HepG2 (cell line): ENCODE measurements around the gene HCFC1R1. TPM values are rescaled to one million over a fixed set of nuclear protein-coding genes. Genes with fewer than 3 reads are reported as not detected.

ENCODE experiments used
- CCDC6 ChIP-seq: sonication (generic); formaldehyde crosslinking; IDR thresholded peaks from 2 replicates; pipeline ENCODE4 v1.8.1; 2022; ENCODE audit warnings: mild to moderate bottlenecking, missing genetic modification reagents, moderate library complexity
- ELF3 ChIP-seq: IDR thresholded peaks from 2 replicates; pipeline ENCODE4 v1.6.1; 2016; ENCODE audit warnings: missing genetic modification reagents, missing compliant biosample characterization
- HDAC1 ChIP-seq: sonication (generic); formaldehyde crosslinking; IDR thresholded peaks from 2 replicates; pipeline ENCODE4 v1.5.1; 2020; ENCODE audit warnings: mild to moderate bottlenecking, missing genetic modification reagents
- KDM5B ChIP-seq: sonication (generic); formaldehyde crosslinking; IDR thresholded peaks from 2 replicates; pipeline ENCODE4 v1.4.0; 2020; ENCODE audit warnings: missing genetic modification reagents, mild to moderate bottlenecking, borderline replicate concordance
- PRMT3 ChIP-seq: sonication (generic); formaldehyde crosslinking; IDR thresholded peaks from 2 replicates; pipeline ENCODE4 v1.8.1; 2022; ENCODE audit warnings: low read depth, mild to moderate bottlenecking, moderate library complexity, missing genetic modification reagents, borderline replicate concordance
- RAD21 ChIP-seq: fragments of 450-650 bp; formaldehyde crosslinking; IDR thresholded peaks from 2 replicates; pipeline ENCODE4 v1.5.0; 2020; ENCODE audit warnings: mild to moderate bottlenecking
- SALL1 ChIP-seq: sonication (generic); formaldehyde crosslinking; IDR thresholded peaks from 2 replicates; pipeline ENCODE4 v1.8.0; 2022; ENCODE audit warnings: mild to moderate bottlenecking, missing genetic modification reagents
- ZBTB38 ChIP-seq: sonication (generic); formaldehyde crosslinking; IDR thresholded peaks from 2 replicates; pipeline ENCODE4 v1.5.1; 2020; ENCODE audit warnings: mild to moderate bottlenecking, missing genetic modification reagents
- ZNF329 ChIP-seq: sonication (generic); formaldehyde crosslinking; IDR thresholded peaks from 2 replicates; pipeline ENCODE4 v1.9.0; 2021; ENCODE audit warnings: low read depth, mild to moderate bottlenecking, missing genetic modification reagents
- ZNF333 ChIP-seq: sonication (generic); formaldehyde crosslinking; IDR thresholded peaks from 2 replicates; pipeline ENCODE4 v1.4.0; 2020; ENCODE audit warnings: mild to moderate bottlenecking, missing genetic modification reagents, borderline replicate concordance
- ZNF431 ChIP-seq: sonication (generic); formaldehyde crosslinking; IDR thresholded peaks from 2 replicates; pipeline ENCODE4 v1.9.0; 2022; ENCODE audit warnings: missing genetic modification reagents, low read depth, mild to moderate bottlenecking, borderline replicate concordance
- ZNF501 ChIP-seq: sonication (generic); formaldehyde crosslinking; IDR thresholded peaks from 2 replicates; pipeline ENCODE4 v1.5.1; 2020; ENCODE audit warnings: mild to moderate bottlenecking, moderate library complexity, missing genetic modification reagents
- ZNF850 ChIP-seq: sonication (generic); formaldehyde crosslinking; conservative IDR thresholded peaks from 2 replicates; pipeline ENCODE4 v1.9.0; 2021; ENCODE audit warnings: mild to moderate bottlenecking, missing genetic modification reagents
- ZSCAN22 ChIP-seq: sonication (generic); formaldehyde crosslinking; IDR thresholded peaks from 2 replicates; pipeline ENCODE4 v1.4.0; 2020; ENCODE audit warnings: mild to moderate bottlenecking, missing genetic modification reagents
- polyA plus RNA-seq, 8 experiments: library from polyadenylated mRNA; depleted of rRNA in 3 of 8; stranded (reverse) in 7 of 8; unstranded in 1 of 8; fragments of >200 nt; fragmentation: Illumina TruSeq in 4 of 8; extraction: Trizol in 4 of 8; gene quantifications; 2 replicates each; pipeline versions ENCODE4 v1.2.1 to v1.2.3, GENCODE V29; 2011 to 2016; ENCODE audit warnings: low read depth in 4 of 8, missing spikeins in 1 of 8, mixed read lengths in 1 of 8; ENCODE audit not compliant: insufficient read depth in 1 of 8
- total RNA-seq, 5 experiments: library from RNA; depleted of rRNA; stranded (reverse); fragments of >200 nt; fragmentation: Illumina TruSeq; extraction: Trizol; gene quantifications; 2 replicates each; pipeline ENCODE4 v1.2.3, GENCODE V29; 2016; ENCODE audit warnings: low read depth in 1 of 5
- TF ChIP-seq, protein P1 (sequence below): sonication (generic); formaldehyde crosslinking; IDR thresholded peaks from 2 replicates; pipeline ENCODE4 v1.5.0; 2020; ENCODE audit warnings: mild to moderate bottlenecking, missing genetic modification reagents, moderate library complexity
- TF ChIP-seq, protein P2 (sequence below): sonication (generic); formaldehyde crosslinking; IDR thresholded peaks from 2 replicates; pipeline ENCODE4 v1.4.0; 2020; ENCODE audit warnings: mild to moderate bottlenecking, missing genetic modification reagents
- TF ChIP-seq, protein P3 (sequence below): IDR thresholded peaks from 2 replicates; pipeline ENCODE4 v1.6.1; 2016; ENCODE audit warnings: missing compliant biosample characterization, missing genetic modification reagents, borderline replicate concordance
- TF ChIP-seq, protein P4 (sequence below): sonication (generic); formaldehyde crosslinking; IDR thresholded peaks from 2 replicates; pipeline ENCODE4 v1.4.0; 2020; ENCODE audit warnings: missing genetic modification reagents, mild to moderate bottlenecking, borderline replicate concordance
- TF ChIP-seq, protein P5 (sequence below): sonication (generic); formaldehyde crosslinking; IDR thresholded peaks from 2 replicates; pipeline ENCODE4 v1.8.0; 2022; ENCODE audit warnings: low read depth, missing genetic modification reagents
- TF ChIP-seq, protein P6 (sequence below): sonication (generic); formaldehyde crosslinking; IDR thresholded peaks from 2 replicates; pipeline ENCODE4 v1.4.0; 2020; ENCODE audit warnings: missing genetic modification reagents
- TF ChIP-seq, protein P7 (sequence below): sonication (generic); formaldehyde crosslinking; IDR thresholded peaks from 2 replicates; pipeline ENCODE4 v1.4.0; 2020; ENCODE audit warnings: missing genetic modification reagents, low read depth, mild to moderate bottlenecking, borderline replicate concordance

The HCFC1R1 gene
- total and polyA plus RNA-seq, 2 of the 13 experiments (the other 11 are each of a cell fraction or from before 2014, with no cell fraction given): 13.8 to 16.1 TPM

DNA sequence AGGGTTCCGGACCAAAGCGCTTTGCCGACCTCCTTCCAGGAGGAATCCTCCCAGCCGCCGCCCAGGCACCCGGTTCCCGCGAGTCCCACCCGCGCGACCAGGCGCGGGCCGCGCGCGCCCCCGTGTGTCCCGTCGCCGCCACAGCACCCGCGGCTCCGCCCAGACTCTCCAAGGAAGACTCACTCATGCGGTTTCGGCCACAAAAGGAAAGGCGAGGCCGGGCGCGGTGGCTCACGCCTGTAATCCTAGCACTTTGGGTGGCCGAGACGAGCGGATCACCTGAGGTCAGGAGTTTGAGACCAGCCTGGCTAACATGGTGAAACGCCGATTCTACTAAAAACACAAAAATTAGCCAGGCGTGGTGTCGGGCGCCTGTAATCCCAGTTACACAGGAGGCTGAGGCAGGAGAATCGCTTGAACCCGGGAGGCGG lies 40.0 kb downstream of the HCFC1R1 start (continued):
- TF ChIP-seq, protein P1, sequence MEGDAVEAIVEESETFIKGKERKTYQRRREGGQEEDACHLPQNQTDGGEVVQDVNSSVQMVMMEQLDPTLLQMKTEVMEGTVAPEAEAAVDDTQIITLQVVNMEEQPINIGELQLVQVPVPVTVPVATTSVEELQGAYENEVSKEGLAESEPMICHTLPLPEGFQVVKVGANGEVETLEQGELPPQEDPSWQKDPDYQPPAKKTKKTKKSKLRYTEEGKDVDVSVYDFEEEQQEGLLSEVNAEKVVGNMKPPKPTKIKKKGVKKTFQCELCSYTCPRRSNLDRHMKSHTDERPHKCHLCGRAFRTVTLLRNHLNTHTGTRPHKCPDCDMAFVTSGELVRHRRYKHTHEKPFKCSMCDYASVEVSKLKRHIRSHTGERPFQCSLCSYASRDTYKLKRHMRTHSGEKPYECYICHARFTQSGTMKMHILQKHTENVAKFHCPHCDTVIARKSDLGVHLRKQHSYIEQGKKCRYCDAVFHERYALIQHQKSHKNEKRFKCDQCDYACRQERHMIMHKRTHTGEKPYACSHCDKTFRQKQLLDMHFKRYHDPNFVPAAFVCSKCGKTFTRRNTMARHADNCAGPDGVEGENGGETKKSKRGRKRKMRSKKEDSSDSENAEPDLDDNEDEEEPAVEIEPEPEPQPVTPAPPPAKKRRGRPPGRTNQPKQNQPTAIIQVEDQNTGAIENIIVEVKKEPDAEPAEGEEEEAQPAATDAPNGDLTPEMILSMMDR: peak; percentile 81
- TF ChIP-seq, protein P2, sequence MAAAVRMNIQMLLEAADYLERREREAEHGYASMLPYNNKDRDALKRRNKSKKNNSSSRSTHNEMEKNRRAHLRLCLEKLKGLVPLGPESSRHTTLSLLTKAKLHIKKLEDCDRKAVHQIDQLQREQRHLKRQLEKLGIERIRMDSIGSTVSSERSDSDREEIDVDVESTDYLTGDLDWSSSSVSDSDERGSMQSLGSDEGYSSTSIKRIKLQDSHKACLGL: 0 out of 2 replicates have a peak, but pooled peaks have one; percentile 55
- TF ChIP-seq KDM5B (CRISPR knock-in tag) (peak; percentile 32; the same call in 1 of the 2 replicates), CCDC6 (0 out of 2 replicates have a peak, but pooled peaks have one; percentile 38), ZNF333 (CRISPR knock-in tag) (peak; percentile 45; the same call in 1 of the 2 replicates), ZBTB38 (CRISPR knock-in tag) (peak; percentile 50), ZNF850 (CRISPR knock-in tag) (no peak), ELF3 (CRISPR knock-in tag) (0 out of 2 replicates have a peak, but pooled peaks have one; percentile 12), ZNF501 (CRISPR knock-in tag) (peak; percentile 50; the same call in 1 of the 2 replicates), ZNF431 (CRISPR knock-in tag) (no peak), SALL1 (CRISPR knock-in tag) (peak; percentile 43; the same call in 1 of the 2 replicates), RAD21 (peak; percentile 88), ZSCAN22 (CRISPR knock-in tag) (no peak), HDAC1 (0 out of 2 replicates have a peak, but pooled peaks have one; percentile 30), PRMT3 (CRISPR knock-in tag) (no peak), ZNF329 (CRISPR knock-in tag) (0 out of 2 replicates have a peak, but pooled peaks have one; percentile 46)
- TF ChIP-seq, protein P3, sequence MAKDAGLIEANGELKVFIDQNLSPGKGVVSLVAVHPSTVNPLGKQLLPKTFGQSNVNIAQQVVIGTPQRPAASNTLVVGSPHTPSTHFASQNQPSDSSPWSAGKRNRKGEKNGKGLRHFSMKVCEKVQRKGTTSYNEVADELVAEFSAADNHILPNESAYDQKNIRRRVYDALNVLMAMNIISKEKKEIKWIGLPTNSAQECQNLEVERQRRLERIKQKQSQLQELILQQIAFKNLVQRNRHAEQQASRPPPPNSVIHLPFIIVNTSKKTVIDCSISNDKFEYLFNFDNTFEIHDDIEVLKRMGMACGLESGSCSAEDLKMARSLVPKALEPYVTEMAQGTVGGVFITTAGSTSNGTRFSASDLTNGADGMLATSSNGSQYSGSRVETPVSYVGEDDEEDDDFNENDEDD (CRISPR knock-in tag): peak; percentile 56; the same call in 1 of the 2 replicates
- TF ChIP-seq, protein P4, sequence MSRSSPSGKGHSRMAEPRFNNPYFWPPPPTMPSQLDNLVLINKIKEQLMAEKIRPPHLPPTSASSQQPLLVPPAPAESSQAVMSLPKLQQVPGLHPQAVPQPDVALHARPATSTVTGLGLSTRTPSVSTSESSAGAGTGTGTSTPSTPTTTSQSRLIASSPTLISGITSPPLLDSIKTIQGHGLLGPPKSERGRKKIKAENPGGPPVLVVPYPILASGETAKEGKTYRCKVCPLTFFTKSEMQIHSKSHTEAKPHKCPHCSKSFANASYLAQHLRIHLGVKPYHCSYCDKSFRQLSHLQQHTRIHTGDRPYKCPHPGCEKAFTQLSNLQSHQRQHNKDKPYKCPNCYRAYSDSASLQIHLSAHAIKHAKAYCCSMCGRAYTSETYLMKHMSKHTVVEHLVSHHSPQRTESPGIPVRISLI (CRISPR knock-in tag): no peak
- TF ChIP-seq, protein P5, sequence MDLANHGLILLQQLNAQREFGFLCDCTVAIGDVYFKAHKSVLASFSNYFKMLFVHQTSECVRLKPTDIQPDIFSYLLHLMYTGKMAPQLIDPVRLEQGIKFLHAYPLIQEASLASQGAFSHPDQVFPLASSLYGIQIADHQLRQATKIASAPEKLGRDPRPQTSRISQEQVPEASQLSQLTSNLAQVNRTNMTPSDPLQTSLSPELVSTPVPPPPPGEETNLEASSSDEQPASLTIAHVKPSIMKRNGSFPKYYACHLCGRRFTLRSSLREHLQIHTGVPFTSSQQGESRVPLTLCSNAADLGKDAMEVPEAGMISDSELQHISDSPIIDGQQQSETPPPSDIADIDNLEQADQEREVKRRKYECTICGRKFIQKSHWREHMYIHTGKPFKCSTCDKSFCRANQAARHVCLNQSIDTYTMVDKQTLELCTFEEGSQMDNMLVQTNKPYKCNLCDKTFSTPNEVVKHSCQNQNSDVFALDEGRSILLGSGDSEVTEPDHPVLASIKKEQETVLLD (CRISPR knock-in tag): no peak
- TF ChIP-seq, protein P6, sequence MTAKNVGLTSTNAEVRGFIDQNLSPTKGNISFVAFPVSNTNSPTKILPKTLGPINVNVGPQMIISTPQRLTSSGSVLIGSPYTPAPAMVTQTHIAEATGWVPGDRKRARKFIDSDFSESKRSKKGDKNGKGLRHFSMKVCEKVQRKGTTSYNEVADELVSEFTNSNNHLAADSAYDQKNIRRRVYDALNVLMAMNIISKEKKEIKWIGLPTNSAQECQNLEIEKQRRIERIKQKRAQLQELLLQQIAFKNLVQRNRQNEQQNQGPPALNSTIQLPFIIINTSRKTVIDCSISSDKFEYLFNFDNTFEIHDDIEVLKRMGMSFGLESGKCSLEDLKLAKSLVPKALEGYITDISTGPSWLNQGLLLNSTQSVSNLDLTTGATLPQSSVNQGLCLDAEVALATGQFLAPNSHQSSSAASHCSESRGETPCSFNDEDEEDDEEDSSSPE (CRISPR knock-in tag): peak; percentile 64; the same call in 1 of the 2 replicates
- TF ChIP-seq, protein P7, sequence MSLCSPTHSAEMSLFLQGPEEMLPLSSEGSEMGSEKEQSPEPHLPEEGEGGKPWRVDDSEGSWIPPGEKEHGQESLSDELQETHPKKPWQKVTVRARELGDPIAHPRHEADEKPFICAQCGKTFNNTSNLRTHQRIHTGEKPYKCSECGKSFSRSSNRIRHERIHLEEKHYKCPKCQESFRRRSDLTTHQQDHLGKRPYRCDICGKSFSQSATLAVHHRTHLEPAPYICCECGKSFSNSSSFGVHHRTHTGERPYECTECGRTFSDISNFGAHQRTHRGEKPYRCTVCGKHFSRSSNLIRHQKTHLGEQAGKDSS (CRISPR knock-in tag): 0 out of 2 replicates have a peak, but pooled peaks have one; percentile 53
